ENCODE results near the gene BDKRB1.

- no peak for TF ChIP-seq CTCF (conservative IDR thresholded peaks at IDR 0.05)
- TF ChIP-seq ZFX (IDR thresholded peaks at IDR 0.05) = no peak
These were observed 16.3 kb upstream of the BDKRB1 start for GRCh38 chr14:96239711-96240141.
